H1 (cell line): ENCODE data around the gene PHACTR1. TPM values are rescaled to one million over a fixed set of nuclear protein-coding genes. Genes with fewer than 3 reads are reported as not detected.

ENCODE experiments used
- CTCF ChIA-PET: fragments of 300-600 bp; sonication (Branson Sonifier 250); formaldehyde crosslinking; loops from one replicate; lab custom pipeline; 2021; ENCODE audit not compliant: partially characterized antibody; lab: Charles Lee
- POLR2A ChIA-PET: fragments of 300-600 bp; sonication (Branson Sonifier 250); formaldehyde crosslinking; loops from one replicate; lab custom pipeline; 2021; ENCODE audit warnings: inconsistent platforms; ENCODE audit not compliant: partially characterized antibody; lab: Charles Lee
- DNase-seq, 2 experiments: peaks; one replicate each; pipeline versions ENCODE4 v3.0.0 to v3.0.0-alpha.2; 2010 to 2022; ENCODE audit warnings: low spot score in 2 of 2, low read depth in 1 of 2, mixed read lengths in 1 of 2
- FAIRE-seq: peaks from 2 replicates; lab custom pipeline; 2011; peaks lifted over from hg19 to GRCh38; lab: Jason Lieb, UNC
- H2AFZ ChIP-seq: 2 replicates; pipeline ENCODE4 v1.8.1; 2012; ENCODE audit warnings: low read length, inconsistent platforms
- H2AK5ac ChIP-seq: 2 replicates; pipeline ENCODE4 v1.6.1; 2013; ENCODE audit warnings: low read depth, low read length
- H2BK120ac ChIP-seq: replicated peaks from 2 replicates; pipeline ENCODE3; 2013; ENCODE audit warnings: low read depth, low read length, inconsistent platforms
- H2BK12ac ChIP-seq: 2 replicates; pipeline ENCODE4 v1.6.1; 2013; ENCODE audit warnings: low read depth, low read length
- H2BK15ac ChIP-seq: 2 replicates; pipeline ENCODE4 v1.6.1; 2013; ENCODE audit warnings: low read length
- H2BK20ac ChIP-seq: 2 replicates; pipeline ENCODE4 v1.6.1; 2013; ENCODE audit warnings: low read length
- H2BK5ac ChIP-seq: 2 replicates; pipeline ENCODE4 v1.6.1; 2013; ENCODE audit warnings: low read depth, low read length
- H3K14ac ChIP-seq: 2 replicates; pipeline ENCODE4 v1.6.1; 2013; ENCODE audit warnings: inconsistent platforms; ENCODE audit not compliant: insufficient read length
- H3K18ac ChIP-seq: 2 replicates; pipeline ENCODE4 v1.6.1; 2013; ENCODE audit warnings: low read length; ENCODE audit errors: extremely low read depth
- H3K23ac ChIP-seq: 2 replicates; pipeline ENCODE4 v1.6.1; 2013; ENCODE audit warnings: inconsistent platforms; ENCODE audit not compliant: insufficient read length
- H3K23me2 ChIP-seq: 2 replicates; pipeline ENCODE4 v1.6.1; 2013; ENCODE audit warnings: low read depth, low read length
- H3K27ac ChIP-seq: 2 replicates; pipeline ENCODE4 v1.6.1; 2011; ENCODE audit warnings: low read depth, low read length, inconsistent platforms
- H3K27me3 ChIP-seq, 4 experiments: replicated peaks in 1 of 4; 1 replicate in 1 of 4; 2 replicates in 3 of 4; pipeline versions ENCODE4 v1.6.1 to v1.8.1; 2011 to 2013; ENCODE audit warnings: low read length in 3 of 4, mild to moderate bottlenecking in 3 of 4, inconsistent platforms in 2 of 4, mixed read lengths in 2 of 4, moderate library complexity in 1 of 4; ENCODE audit not compliant: control insufficient read depth in 3 of 4, insufficient read depth in 3 of 4; ENCODE audit errors: extremely low read depth in 1 of 4
- H3K36me3 ChIP-seq, 4 experiments: 2 replicates each; pipeline versions ENCODE4 v1.6.1 to v1.8.1; 2011 to 2013; ENCODE audit warnings: mild to moderate bottlenecking in 4 of 4, low read length in 3 of 4, moderate library complexity in 2 of 4, control low read depth in 1 of 4, inconsistent platforms in 1 of 4; ENCODE audit not compliant: insufficient read depth in 4 of 4, control insufficient read depth in 2 of 4
- H3K4ac ChIP-seq: replicated peaks from 2 replicates; pipeline ENCODE3; 2013; ENCODE audit warnings: low read length, low read depth, mixed read lengths, inconsistent platforms; ENCODE audit not compliant: insufficient read length
- H3K4me1 ChIP-seq, 4 experiments: replicated peaks in 1 of 4; 1 replicate in 1 of 4; 2 replicates in 3 of 4; pipeline versions ENCODE4 v1.6.1 to v1.8.1; 2011 to 2013; ENCODE audit warnings: low read length in 3 of 4, inconsistent platforms in 2 of 4, mixed read lengths in 1 of 4; ENCODE audit not compliant: insufficient read depth in 4 of 4, control insufficient read depth in 3 of 4
- H3K4me2 ChIP-seq, 2 experiments: 2 replicates each; pipeline versions ENCODE4 v1.6.1 to v1.8.1; 2011 to 2013; ENCODE audit warnings: low read depth in 2 of 2, low read length in 2 of 2, control low read depth in 1 of 2, inconsistent platforms in 1 of 2, mild to moderate bottlenecking in 1 of 2; ENCODE audit not compliant: insufficient read depth in 1 of 2
- H3K4me3 ChIP-seq, 4 experiments: fragments of 200-600, 300-600 bp in 1 of 4; sonication (generic), shearing (Covaris generic), sonication (Bioruptor Twin) in 1 of 4; 2 replicates each; pipeline versions ENCODE4 v1.5.1 to v1.8.1; 2011 to 2016; ENCODE audit warnings: low read length in 4 of 4, low read depth in 3 of 4, control low read depth in 2 of 4, inconsistent platforms in 2 of 4, mild to moderate bottlenecking in 2 of 4, mixed read lengths in 1 of 4, moderate library complexity in 1 of 4; ENCODE audit not compliant: insufficient read depth in 2 of 4; ENCODE audit errors: extremely low read depth in 1 of 4
- H3K56ac ChIP-seq: replicated peaks from 2 replicates; pipeline ENCODE3; 2013; ENCODE audit warnings: low read depth, mild to moderate bottlenecking, mixed read lengths, low read length, inconsistent platforms; ENCODE audit not compliant: insufficient read length
- H3K79me1 ChIP-seq: 2 replicates; pipeline ENCODE4 v1.6.1; 2013; ENCODE audit warnings: low read depth, low read length, control low read depth
- H3K79me2 ChIP-seq, 2 experiments: 2 replicates each; pipeline versions ENCODE4 v1.6.1 to v1.8.1; 2012 to 2013; ENCODE audit warnings: low read length in 2 of 2, mild to moderate bottlenecking in 2 of 2, inconsistent platforms in 1 of 2; ENCODE audit not compliant: insufficient read depth in 2 of 2, control insufficient read depth in 1 of 2
- H3K9ac ChIP-seq, 4 experiments: replicated peaks in 1 of 4; 1 replicate in 1 of 4; 2 replicates in 3 of 4; pipeline versions ENCODE4 v1.6.1 to v1.8.1; 2011 to 2013; ENCODE audit warnings: low read depth in 3 of 4, low read length in 3 of 4, control low read depth in 2 of 4, mild to moderate bottlenecking in 2 of 4, moderate library complexity in 2 of 4, inconsistent platforms in 1 of 4; ENCODE audit errors: extremely low read depth in 1 of 4
- H3K9me3 ChIP-seq, 2 experiments: 2 replicates each; pipeline versions ENCODE4 v1.6.1 to v1.8.1; 2012 to 2013; ENCODE audit warnings: mild to moderate bottlenecking in 2 of 2, moderate library complexity in 2 of 2, control low read depth in 1 of 2, inconsistent platforms in 1 of 2, low read depth in 1 of 2, low read length in 1 of 2, mixed read lengths in 1 of 2; ENCODE audit not compliant: insufficient read depth in 2 of 2
- H4K20me1 ChIP-seq, 2 experiments: replicated peaks in 1 of 2; 2 replicates each; pipeline versions ENCODE3 to v1.8.1; 2011 to 2013; ENCODE audit warnings: inconsistent platforms in 2 of 2, low read length in 2 of 2, mild to moderate bottlenecking in 1 of 2; ENCODE audit not compliant: insufficient read depth in 2 of 2, control insufficient read depth in 1 of 2
- H4K5ac ChIP-seq: 2 replicates; pipeline ENCODE4 v1.6.1; 2013; ENCODE audit warnings: low read length, low read depth, mixed read lengths, inconsistent platforms; ENCODE audit not compliant: insufficient read length
- H4K8ac ChIP-seq: 2 replicates; pipeline ENCODE4 v1.8.0; 2013; ENCODE audit warnings: mild to moderate bottlenecking, moderate library complexity, low read length, inconsistent platforms; ENCODE audit not compliant: insufficient read depth; ENCODE audit errors: extremely low read depth
- H4K91ac ChIP-seq: replicated peaks from 2 replicates; pipeline ENCODE3; 2013; ENCODE audit warnings: low read length, mixed read lengths, inconsistent platforms; ENCODE audit not compliant: insufficient read length
- CREB1 ChIP-seq: IDR thresholded peaks from 2 replicates; pipeline ENCODE4 v1.6.1; 2012; ENCODE audit warnings: inconsistent platforms
- GTF2F1 ChIP-seq: IDR thresholded peaks from 2 replicates; pipeline ENCODE4 v1.6.1; 2012; ENCODE audit warnings: low read depth, low read length, improper control_type of control experiment, borderline replicate concordance
- JUN ChIP-seq: IDR thresholded peaks from 2 replicates; pipeline ENCODE4 v1.6.1; 2011; ENCODE audit warnings: low read depth, mild to moderate bottlenecking, improper control_type of control experiment, low read length
- MAFK ChIP-seq: IDR thresholded peaks from 2 replicates; pipeline ENCODE4 v1.6.1; 2012; ENCODE audit warnings: low read depth, mild to moderate bottlenecking, improper control_type of control experiment, low read length
- NANOG ChIP-seq: IDR thresholded peaks from 2 replicates; pipeline ENCODE4 v1.6.1; 2011; ENCODE audit warnings: low read length, low read depth, mild to moderate bottlenecking, inconsistent platforms; ENCODE audit not compliant: insufficient read depth, poor library complexity, severe bottlenecking
- NRF1 ChIP-seq: IDR thresholded peaks from 2 replicates; pipeline ENCODE4 v1.6.1; 2011; ENCODE audit warnings: mild to moderate bottlenecking, low read depth, low read length, improper control_type of control experiment
- POU5F1 ChIP-seq: IDR thresholded peaks from 2 replicates; pipeline ENCODE4 v1.6.1; 2011; ENCODE audit warnings: low read depth, mild to moderate bottlenecking, low read length, moderate library complexity
- SAP30 ChIP-seq: fragments of 300-600 bp; sonication (generic); IDR thresholded peaks from 2 replicates; pipeline ENCODE4 v1.7.1; 2012; ENCODE audit warnings: low read length, moderate library complexity, mild to moderate bottlenecking, inconsistent platforms; ENCODE audit not compliant: insufficient read depth, insufficient replicate concordance
- TBP ChIP-seq: IDR thresholded peaks from 2 replicates; pipeline ENCODE4 v1.6.1; 2011; ENCODE audit warnings: low read depth, low read length, improper control_type of control experiment
- WGBS, 2 experiments: shearing (Covaris generic) in 1 of 2; methylation state at CpG; one replicate each; pipeline versions ENCODE4 v1.1.6 to v1.1.7; 2013 to 2015; ENCODE audit warnings: low lambda C conversion rate in 2 of 2, mixed read lengths in 2 of 2, inconsistent platforms in 1 of 2, low coverage in 1 of 2, missing lambda C conversion rate in 1 of 2; ENCODE audit not compliant: insufficient replicate concordance in 2 of 2, insufficient coverage in 1 of 2, insufficient read length in 1 of 2; ENCODE audit errors: extremely low coverage in 1 of 2, missing lambda C conversion rate in 1 of 2; 5-methylcytosine and 5-hydroxymethylcytosine counted together
- polyA plus RNA-seq, 7 experiments: library from polyadenylated mRNA; depleted of rRNA in 3 of 7; stranded (reverse) in 5 of 7; unstranded in 2 of 7; fragments of >200 nt in 5 of 7; fragments of 200-250 nt in 2 of 7; gene quantifications; 1 replicate in 5 of 7; 2 replicates in 1 of 7; 4 replicates in 1 of 7; pipeline versions ENCODE4 v1.2.1 to v1.2.3, GENCODE V29; 2011 to 2013; ENCODE audit warnings: missing spikeins in 2 of 7, mixed read lengths in 2 of 7
- total RNA-seq: library from RNA; stranded (reverse); fragmentation: NEBNext Ultra II Directional; extraction: Animal tissue kit (Norgen Biotek cat#: 25700); gene quantifications from 2 replicates; pipeline ENCODE4 v1.2.1, GENCODE V29; 2021

The PHACTR1 gene
- total and polyA plus RNA-seq, 2 of the 8 experiments (the other 6 are each of a cell fraction or from before 2014, with no cell fraction given): 3.9 to 17.1 TPM

DNA sequence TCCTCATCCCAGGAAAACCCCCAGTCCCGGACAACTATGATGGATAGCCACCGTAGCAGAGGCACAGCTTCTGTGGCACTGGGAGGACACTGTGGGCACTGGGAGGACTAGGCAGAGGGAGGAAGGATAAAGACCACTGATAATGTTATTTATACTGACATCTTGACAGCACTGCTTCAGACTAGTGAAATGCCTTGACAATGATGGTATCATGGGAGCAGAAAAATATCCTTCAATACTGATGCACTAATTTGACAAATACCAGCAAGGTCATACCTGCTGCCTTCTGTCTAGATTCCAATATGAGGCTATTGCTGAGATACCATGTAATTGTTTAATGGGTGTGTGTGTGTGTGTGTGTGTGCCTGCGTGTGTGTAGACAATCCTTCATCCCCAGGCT is 148.6 kb downstream of the PHACTR1 start:
- Histone ChIP-seq H3K4ac (no peak overlapping the region), H3K56ac (no peak overlapping the region), H3K4me2 (no peak overlapping the region), H3K36me3 (no peaks in the 10 kb centered on the region), H2AFZ (no peak overlapping the region), H3K9ac (no peak overlapping the region), H3K14ac (no peak overlapping the region), H2BK5ac (no peak overlapping the region), H4K8ac (no peak overlapping the region), H3K4me1 (peaks cover 3 to 14% (median 13%) of the 10 kb centered on the region in 4 experiments; a peak in 4 of 7 replicates), H2AK5ac (no peak overlapping the region), H4K91ac (no peak overlapping the region), H3K27me3 (no peaks in the 10 kb centered on the region; a peak in 1 of 7 replicates), H3K23ac (no peak overlapping the region), H4K20me1 (no peaks in the 10 kb centered on the region), H2BK120ac (no peak overlapping the region), H2BK20ac (no peak overlapping the region), H3K23me2 (peaks cover 2% of the 10 kb centered on the region; the same call in 1 of the 2 replicates), H3K79me1 (no peaks in the 10 kb centered on the region), H4K5ac (no peak overlapping the region), H3K27ac (no peak overlapping the region), H3K4me3 (no peak overlapping the region), H2BK12ac (no peak overlapping the region), H3K18ac (no peak overlapping the region), H2BK15ac (no peak overlapping the region), H3K9me3 (no peaks in the 10 kb centered on the region), H3K79me2 (no peaks in the 10 kb centered on the region)
- no peak for DNase-seq
- no peak for TF ChIP-seq GTF2F1
- no peak for TF ChIP-seq TBP
- no peak for TF ChIP-seq POU5F1
- TF ChIP-seq JUN: no peak
- no peak for TF ChIP-seq MAFK
- TF ChIP-seq SAP30: no peak
- no peak for TF ChIP-seq NANOG
- no peak for TF ChIP-seq NRF1
- no peak for TF ChIP-seq CREB1
- WGBS, 2 experiments: 82% methylated on average over 3 of the region's 3 CpGs; no CpG with 5 or more reads in 1 of the 2 experiments
- FAIRE-seq: no peak
- POLR2A ChIA-PET: no interaction called here
- CTCF ChIA-PET: interaction anchor here (1.2 kb wide), 1 partner anchor 28 kb away, joined by 7 read pairs; no protein-coding TSS in a partner anchor
